Type B pancreatic cell (in vitro differentiated cells): ENCODE measurements around the gene PALD1. TPM values are rescaled to one million over a fixed set of nuclear protein-coding genes. Genes with fewer than 3 reads are reported as not detected.

ENCODE experiments used
- DNase-seq: peaks from one replicate; pipeline ENCODE4 v3.0.0; 2021; ENCODE audit warnings: mixed read lengths; ENCODE audit not compliant: unreplicated experiment; ENCODE audit errors: extremely low spot score
- H3K27ac Mint-ChIP-seq: 2 replicates; pipeline ENCODE4 v1.8.0; 2021; ENCODE audit warnings: mild to moderate bottlenecking, mixed read lengths
- H3K27me3 Mint-ChIP-seq: 2 replicates; pipeline ENCODE4 v1.8.0; 2021; ENCODE audit warnings: mixed read lengths
- H3K36me3 Mint-ChIP-seq: 2 replicates; pipeline ENCODE4 v1.8.0; 2021; ENCODE audit warnings: mixed read lengths
- H3K4me1 Mint-ChIP-seq: one replicate; pipeline ENCODE4 v1.8.0; 2021; ENCODE audit warnings: mixed read lengths; ENCODE audit not compliant: unreplicated experiment
- H3K4me3 Mint-ChIP-seq: 2 replicates; pipeline ENCODE4 v1.8.0; 2021; ENCODE audit warnings: mild to moderate bottlenecking, mixed read lengths
- H3K9me3 Mint-ChIP-seq: 2 replicates; pipeline ENCODE4 v1.8.0; 2021; ENCODE audit warnings: mixed read lengths
- CTCF ChIP-seq: fragments of 200-600 bp; sonication (generic); conservative IDR thresholded peaks from 2 replicates; pipeline ENCODE4 v1.5.0; 2021; ENCODE audit warnings: antibody characterized with exemption, mild to moderate bottlenecking
- total RNA-seq: library from RNA; stranded (reverse); gene quantifications from 2 replicates; pipeline ENCODE4 v1.2.1, GENCODE V29; 2021; ENCODE audit warnings: low replicate concordance

The PALD1 gene
- total RNA-seq, 1 donor from 2014 or later, result 9.6 TPM

GRCh38 chr10:70595566-70596016, 117.0 kb downstream of the PALD1 start:
- no peak overlapping the region for H3K27ac Mint-ChIP-seq
- TF ChIP-seq CTCF, result no peak
- peak; percentile 60 for DNase-seq
- H3K36me3 Mint-ChIP-seq, result no peaks in the 10 kb centered on the region
- H3K9me3 Mint-ChIP-seq, result no peaks in the 10 kb centered on the region
- no peak overlapping the region for H3K4me3 Mint-ChIP-seq
- peaks cover 20% of the 10 kb centered on the region for H3K4me1 Mint-ChIP-seq
- H3K27me3 Mint-ChIP-seq, result peaks cover 8% of the 10 kb centered on the region

- peak; percentile 56 for DNase-seq
- H3K4me3 Mint-ChIP-seq, result no peak overlapping the region
- TF ChIP-seq CTCF, result no peak
Measured at GRCh38 chr10:70596110-70596798, 117.7 kb downstream of the PALD1 start.

DNA sequence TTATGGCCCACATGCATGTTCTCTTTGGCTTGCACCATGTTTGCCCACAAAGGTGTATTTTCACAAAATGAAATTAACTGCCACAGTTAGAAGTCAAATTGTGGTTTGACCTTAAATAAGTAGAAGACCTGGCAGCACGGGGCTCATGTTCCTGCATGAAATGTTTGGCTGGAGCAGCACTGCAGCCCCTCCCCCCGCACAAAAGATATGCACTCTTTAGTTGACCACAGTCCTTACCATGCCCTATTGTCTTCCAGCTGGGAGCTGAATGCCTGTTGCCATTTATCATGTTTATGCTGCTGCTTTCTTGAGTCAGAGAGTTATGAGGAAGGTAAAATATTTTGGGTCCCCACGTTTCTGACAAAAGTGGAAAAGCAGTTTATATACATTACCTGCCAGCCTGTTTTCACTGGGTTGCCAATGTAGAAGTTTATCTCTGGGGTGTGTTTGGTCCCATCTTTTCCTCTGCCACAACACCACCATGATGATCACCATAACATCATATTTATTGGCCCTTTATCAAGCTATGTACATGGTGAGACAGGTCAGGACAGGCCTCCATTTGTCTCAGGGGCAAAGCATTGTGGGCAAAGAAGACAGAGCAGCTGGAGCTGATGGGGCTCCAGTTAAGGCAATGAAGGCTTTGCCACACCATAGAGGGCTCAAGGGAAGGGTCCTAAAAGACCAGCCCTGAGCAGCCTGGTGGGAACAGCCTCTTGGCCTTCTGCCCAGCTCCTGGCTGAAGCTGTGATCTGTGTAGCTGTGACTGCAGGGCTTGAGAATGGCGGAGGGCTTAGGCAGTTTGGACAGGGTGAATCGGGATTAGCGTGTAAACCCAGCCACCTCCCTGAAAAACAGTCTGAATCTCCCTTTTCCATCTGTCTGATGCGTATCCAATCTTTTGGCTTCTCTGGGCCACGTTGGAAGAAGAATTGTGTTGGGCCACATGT, 118.6 kb downstream of the PALD1 start:
- TF ChIP-seq CTCF, result no peak
- no peak overlapping the region for H3K27ac Mint-ChIP-seq
- H3K9me3 Mint-ChIP-seq, result no peaks in the 10 kb centered on the region
- no peaks in the 10 kb centered on the region for H3K36me3 Mint-ChIP-seq
- no peak overlapping the region for H3K4me3 Mint-ChIP-seq
- DNase-seq, result peak; percentile 24
- peaks cover 20% of the 10 kb centered on the region for H3K4me1 Mint-ChIP-seq
- H3K27me3 Mint-ChIP-seq, result peaks cover 6% of the 10 kb centered on the region

More at GRCh38 chr10:70596110-70596798, 117.7 kb downstream of the PALD1 start:
- Mint-ChIP-seq H3K4me1 (peaks cover 20% of the 10 kb centered on the region), H3K36me3 (no peaks in the 10 kb centered on the region), H3K27ac (no peak overlapping the region), H3K9me3 (no peaks in the 10 kb centered on the region), H3K27me3 (peaks cover 8% of the 10 kb centered on the region)

- H3K27ac Mint-ChIP-seq, result no peak overlapping the region
- no peak for TF ChIP-seq CTCF
- DNase-seq, result peak; percentile 68
- H3K4me3 Mint-ChIP-seq, result no peak overlapping the region
- H3K9me3 Mint-ChIP-seq, result no peaks in the 10 kb centered on the region
- H3K27me3 Mint-ChIP-seq, result no peaks in the 10 kb centered on the region
- H3K36me3 Mint-ChIP-seq, result no peaks in the 10 kb centered on the region
- peaks cover 20% of the 10 kb centered on the region for H3K4me1 Mint-ChIP-seq
Measured at GRCh38 chr10:70597856-70598815, 119.6 kb downstream of the PALD1 start.

GRCh38 chr10:70598857-70599295, 120.3 kb downstream of the PALD1 start:
- Mint-ChIP-seq H3K9me3 (no peaks in the 10 kb centered on the region), H3K27me3 (no peaks in the 10 kb centered on the region), H3K4me3 (no peak overlapping the region), H3K4me1 (peaks cover 20% of the 10 kb centered on the region), H3K27ac (no peak overlapping the region), H3K36me3 (no peaks in the 10 kb centered on the region)
- DNase-seq, result no peak
- no peak for TF ChIP-seq CTCF
